MCF 10A (cell line): Measurements from ENCODE around the gene B3GNT5. TPM values are rescaled to one million over a fixed set of nuclear protein-coding genes. Genes with fewer than 3 reads are reported as not detected.

Source experiments
- BruUV-seq: library from RNA; stranded (reverse); fragments of 400-500 nt; replicated peaks from 2 replicates; lab custom pipeline; 2021; lab: Mats Ljungman, UMichigan
- CTCF ChIA-PET: fragments of 300-600 bp; sonication (Branson Sonifier 250); formaldehyde crosslinking; extraction: SDS; loops from one replicate; lab custom pipeline; 2021; ENCODE audit warnings: antibody characterized with exemption, inconsistent platforms; lab: Yijun Ruan, JAX
- POLR2A ChIA-PET: fragments of 300-600, 350-650 bp; sonication (Branson Sonifier 250); formaldehyde crosslinking; extraction: SDS; loops from one replicate; lab custom pipeline; 2020; ENCODE audit warnings: antibody characterized with exemption, inconsistent platforms; lab: Yijun Ruan, JAX
- DNase-seq: peaks from one replicate; pipeline ENCODE4 v3.0.0-alpha.2; 2018; ENCODE audit not compliant: unreplicated experiment
- H3K27ac Mint-ChIP-seq: one replicate; pipeline ENCODE4 v1.8.0; 2022; ENCODE audit warnings: mild to moderate bottlenecking, low read depth, mixed read lengths; ENCODE audit not compliant: unreplicated experiment
- H3K27me3 Mint-ChIP-seq: one replicate; pipeline ENCODE4 v1.8.0; 2022; ENCODE audit warnings: mixed read lengths; ENCODE audit not compliant: insufficient read depth, unreplicated experiment
- H3K36me3 Mint-ChIP-seq: one replicate; pipeline ENCODE4 v1.8.0; 2022; ENCODE audit warnings: mild to moderate bottlenecking, moderate library complexity, mixed read lengths; ENCODE audit not compliant: insufficient read depth, unreplicated experiment
- H3K4me1 Mint-ChIP-seq: one replicate; pipeline ENCODE4 v1.8.0; 2022; ENCODE audit warnings: mixed read lengths; ENCODE audit not compliant: insufficient read depth, unreplicated experiment
- H3K4me3 Mint-ChIP-seq: one replicate; pipeline ENCODE4 v1.8.0; 2022; ENCODE audit warnings: mild to moderate bottlenecking, moderate library complexity, mixed read lengths; ENCODE audit not compliant: unreplicated experiment
- H3K9me3 Mint-ChIP-seq: one replicate; pipeline ENCODE4 v1.8.0; 2022; ENCODE audit warnings: mixed read lengths; ENCODE audit not compliant: unreplicated experiment
- CTCF ChIP-seq: fragments of 200-600 bp; IDR thresholded peaks from one replicate; pipeline ENCODE4 v1.8.0; 2022; ENCODE audit warnings: antibody characterized with exemption, mild to moderate bottlenecking; ENCODE audit not compliant: unreplicated experiment
- intact Hi-C: fragments of 100-400 bp; cut with micrococcal nuclease; formaldehyde crosslinking; loops from 2 replicates; pipeline ENCODE4 v1.14.1; 2022
- total RNA-seq: library from RNA; stranded (reverse); gene quantifications from 2 replicates; pipeline ENCODE4 v1.2.3, GENCODE V29; 2022

B3GNT5 gene
- total RNA-seq, 1 experiment from 2014 or later, result 80.1 TPM

- no peaks in the 10 kb centered on the region for H3K27me3 Mint-ChIP-seq
- BruUV-seq, result no TSS peak
- TF ChIP-seq CTCF, result no peak
- POLR2A ChIA-PET, result interaction anchor here (0.9 to 3.4 kb wide), 10 partner anchors 8 to 92 kb away, joined by 3 to 11 read pairs (median 6); partner anchors contain the start of gene B3GNT5
- H3K4me3 Mint-ChIP-seq, result no peak overlapping the region
- H3K36me3 Mint-ChIP-seq, result peaks cover 32% of the 10 kb centered on the region
- peak overlapping the region; percentile 61 for H3K27ac Mint-ChIP-seq
- intact Hi-C loops, result no loop called here
- peak; percentile 81 for DNase-seq
- no peaks in the 10 kb centered on the region for H3K9me3 Mint-ChIP-seq
- CTCF ChIA-PET, result no interaction called here
- peaks cover 30% of the 10 kb centered on the region for H3K4me1 Mint-ChIP-seq
Observed at GRCh38 chr3:183278479-183279088, 25.5 kb downstream of the B3GNT5 start.

GRCh38 chr3:183279371-183279770 lies 26.3 kb downstream of the B3GNT5 start:
- H3K36me3 Mint-ChIP-seq, result peaks cover 39% of the 10 kb centered on the region
- H3K4me3 Mint-ChIP-seq, result no peak overlapping the region
- TF ChIP-seq CTCF, result no peak
- no TSS peak for BruUV-seq
- no peak for DNase-seq
- H3K27ac Mint-ChIP-seq, result no peak overlapping the region
- H3K4me1 Mint-ChIP-seq, result peaks cover 31% of the 10 kb centered on the region
- ChIA-PET CTCF (no interaction called here), POLR2A (interaction anchor here (0.9 to 3.4 kb wide), 12 partner anchors 9 to 92 kb away, joined by 3 to 11 read pairs (median 4); partner anchors contain the start of gene B3GNT5)
- no peaks in the 10 kb centered on the region for H3K9me3 Mint-ChIP-seq
- intact Hi-C loops, result no loop called here
- H3K27me3 Mint-ChIP-seq, result no peaks in the 10 kb centered on the region

GRCh38 chr3:183281126-183281797 lies 28.2 kb downstream of the B3GNT5 start:
- no peak overlapping the region for H3K4me3 Mint-ChIP-seq

More at GRCh38 chr3:183281126-183281797, 28.2 kb downstream of the B3GNT5 start:
- no peak for TF ChIP-seq CTCF
- H3K4me1 Mint-ChIP-seq, result peaks cover 22% of the 10 kb centered on the region
- H3K9me3 Mint-ChIP-seq, result no peaks in the 10 kb centered on the region
- no peaks in the 10 kb centered on the region for H3K27me3 Mint-ChIP-seq
- CTCF ChIA-PET, result no interaction called here
- POLR2A ChIA-PET, result interaction anchor here (0.6 to 11.4 kb wide), 5 partner anchors 8 to 27 kb away, joined by 3 to 219 read pairs (median 4); partner anchors contain the start of gene B3GNT5
- peaks cover 33% of the 10 kb centered on the region for H3K36me3 Mint-ChIP-seq
- DNase-seq, result no peak
- intact Hi-C loops, result loop anchor here (10.0 kb wide), 1 partner anchor 96 kb away; no protein-coding TSS in a partner anchor
- no TSS peak for BruUV-seq
- H3K27ac Mint-ChIP-seq, result no peak overlapping the region
